Measurements from ENCODE around the gene KCNC1.

DNA sequence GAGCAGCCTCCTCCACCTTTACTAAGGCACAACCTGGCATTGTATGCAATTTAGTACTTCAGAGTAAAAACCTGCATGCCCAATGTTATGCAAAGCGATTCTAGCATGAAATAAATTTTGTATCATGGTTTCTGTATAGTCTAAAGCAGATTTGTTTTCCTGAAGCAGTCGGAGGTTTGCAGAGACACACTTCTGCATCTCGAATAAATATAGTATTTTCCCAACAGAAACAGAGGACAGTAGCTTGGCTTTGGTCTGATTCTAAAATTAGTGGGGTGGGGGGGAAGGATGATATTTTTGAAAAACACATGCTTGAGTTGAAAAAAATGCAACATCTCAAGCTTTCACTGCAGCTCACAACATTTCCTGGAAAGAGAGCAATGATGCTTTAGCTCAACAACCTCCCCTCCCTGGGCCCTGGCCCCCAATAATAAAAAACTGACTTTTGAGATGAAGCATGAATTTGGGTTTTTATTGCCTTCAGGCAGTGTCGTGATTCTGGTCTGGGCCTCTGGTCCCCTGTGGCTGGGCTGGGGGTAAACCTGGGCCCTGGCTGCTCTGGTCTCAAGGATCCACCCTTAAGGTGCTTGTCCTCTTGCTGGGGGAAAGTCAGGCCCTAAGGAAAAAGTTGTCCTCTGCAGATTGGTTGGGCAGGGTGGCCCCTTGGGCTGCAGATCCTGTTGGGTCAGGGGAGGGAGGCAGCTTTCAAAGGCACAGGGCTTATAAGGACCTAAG is 48.2 kb downstream of the KCNC1 start:
- TF ChIP-seq, protein P1, sequence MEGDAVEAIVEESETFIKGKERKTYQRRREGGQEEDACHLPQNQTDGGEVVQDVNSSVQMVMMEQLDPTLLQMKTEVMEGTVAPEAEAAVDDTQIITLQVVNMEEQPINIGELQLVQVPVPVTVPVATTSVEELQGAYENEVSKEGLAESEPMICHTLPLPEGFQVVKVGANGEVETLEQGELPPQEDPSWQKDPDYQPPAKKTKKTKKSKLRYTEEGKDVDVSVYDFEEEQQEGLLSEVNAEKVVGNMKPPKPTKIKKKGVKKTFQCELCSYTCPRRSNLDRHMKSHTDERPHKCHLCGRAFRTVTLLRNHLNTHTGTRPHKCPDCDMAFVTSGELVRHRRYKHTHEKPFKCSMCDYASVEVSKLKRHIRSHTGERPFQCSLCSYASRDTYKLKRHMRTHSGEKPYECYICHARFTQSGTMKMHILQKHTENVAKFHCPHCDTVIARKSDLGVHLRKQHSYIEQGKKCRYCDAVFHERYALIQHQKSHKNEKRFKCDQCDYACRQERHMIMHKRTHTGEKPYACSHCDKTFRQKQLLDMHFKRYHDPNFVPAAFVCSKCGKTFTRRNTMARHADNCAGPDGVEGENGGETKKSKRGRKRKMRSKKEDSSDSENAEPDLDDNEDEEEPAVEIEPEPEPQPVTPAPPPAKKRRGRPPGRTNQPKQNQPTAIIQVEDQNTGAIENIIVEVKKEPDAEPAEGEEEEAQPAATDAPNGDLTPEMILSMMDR (IDR thresholded peaks at IDR 0.05; ENCODE audit: poor library complexity), result no peak
- TF ChIP-seq EZH2 (IDR thresholded peaks at IDR 0.05; ENCODE audit: borderline replicate concordance) (no peak), EZH2phosphoT487 (IDR thresholded peaks at IDR 0.05; ENCODE audit: low read depth, severe bottlenecking, unreplicated experiment) (no peak)
